ENCODE measurements around the gene MLXIP. TPM values are rescaled to one million over a fixed set of nuclear protein-coding genes. Genes with fewer than 3 reads are reported as not detected.
A peak's percentile ranks its signal among the peaks of the same experiment; 100 is the strongest.

Gene MLXIP
- total and polyA plus RNA-seq, 2 of the 4 experiments (the other 2 are of a cell fraction): 2.7 to 10.8 TPM

GRCh38 chr12:122052285-122052684 lies 26.3 kb upstream of the MLXIP start:
- Histone ChIP-seq H3K9me1 (ENCODE audit: insufficient read depth, low read length) (no peaks in the 10 kb centered on the region), H3K14ac (replicated peaks; ENCODE audit: low read depth, low read length) (no peak overlapping the region), H3K79me1 (ENCODE audit: low read depth in 1 of 2, low read length in 2 of 2) (no peaks in the 10 kb centered on the region), H2BK5ac (ENCODE audit: low read depth, low read length, poor library complexity, severe bottlenecking) (no peak overlapping the region), H2BK15ac (ENCODE audit: low read depth, low read length) (no peak overlapping the region), H3K4ac (ENCODE audit: low read depth, low read length) (no peak overlapping the region), H3K9me3 (ENCODE audit: control insufficient read depth, insufficient read depth, low read length) (no peaks in the 10 kb centered on the region), H4K5ac (ENCODE audit: low read depth, low read length) (no peak overlapping the region), H3K27me3 (ENCODE audit: control insufficient read depth, insufficient read depth, low read length) (no peaks in the 10 kb centered on the region), H3K9ac (ENCODE audit: low read depth, low read length) (no peak overlapping the region), H4K91ac (ENCODE audit: insufficient read depth, low read depth, low read length) (no peak overlapping the region), H3K18ac (ENCODE audit: low read depth, low read length) (no peak overlapping the region), H3K27ac (ENCODE audit: insufficient read depth, low read length) (no peak overlapping the region), H4K20me1 (ENCODE audit: insufficient read depth, low read length) (peaks cover 12% of the 10 kb centered on the region; the same call in 1 of the 2 replicates), H2AFZ (replicated peaks; ENCODE audit: low read length, poor library complexity) (no peak overlapping the region), H3K4me3 (ENCODE audit: insufficient read depth, low read depth, low read length) (no peak overlapping the region), H4K8ac (ENCODE audit: low read depth in 2 of 2, low read length in 2 of 2) (no peak overlapping the region), H3K4me1 (ENCODE audit: control insufficient read depth, insufficient read depth, low read length) (peaks cover 9% of the 10 kb centered on the region), H3K36me3 (ENCODE audit: control insufficient read depth, insufficient read depth, low read length) (peaks cover 2% of the 10 kb centered on the region; the same call in 1 of the 2 replicates), H3K4me2 (ENCODE audit: low read depth, low read length) (no peak overlapping the region), H2AK9ac (replicated peaks; ENCODE audit: low read depth, low read length, poor library complexity) (no peak overlapping the region), H2AK5ac (ENCODE audit: low read depth, low read length) (no peak overlapping the region), H2BK120ac (ENCODE audit: low read depth, low read length) (no peak overlapping the region), H3K56ac (ENCODE audit: extremely low read depth, insufficient read depth, low read length) (no peak overlapping the region), H2BK20ac (ENCODE audit: low read depth, low read length) (no peak overlapping the region), H3K23ac (ENCODE audit: low read depth, low read length) (no peak overlapping the region)
- intact Hi-C loops (cut with micrococcal nuclease): no loop called here
- TF ChIP-seq RCOR1 (IDR thresholded peaks at IDR 0.05; ENCODE audit: insufficient replicate concordance, low read length) (no peak), CEBPB (IDR thresholded peaks at IDR 0.05; ENCODE audit: low read depth, low read length) (peak; percentile 49; the same call in 1 of the 2 replicates)
- BruUV-seq (replicated peaks): no TSS peak
- ATAC-seq (ENCODE audit: low read depth) (no peak), DNase-seq (no peak)
- ChIA-PET POLR2A (ENCODE audit: unreplicated experiment) (interaction anchor here (1.1 kb wide), 1 partner anchor 45 kb away, joined by 3 read pairs; no protein-coding TSS in a partner anchor), CTCF (interaction anchor here (2.1 kb wide), 1 partner anchor 71 kb away, joined by 7 read pairs; no protein-coding TSS in a partner anchor)
- in situ Hi-C loops (cut with MboI; ENCODE audit: low sequenced_read_pairs): no loop called here
- dilution Hi-C loops (cut with HindIII; ENCODE audit: low sequenced_read_pairs, unreplicated experiment): no loop called here
- 100% methylated on average over 1 of the region's 2 CpGs; no CpG with 5 or more reads in 1 of the 2 experiments for WGBS, 2 experiments (ENCODE audit: extremely low coverage in 2 of 2, insufficient read length in 1 of 2)

Data from IMR-90 (cell line).